Bone marrow (tissue), 2 donors: ENCODE measurements around the gene TMIGD3.

ENCODE experiments used
- DNase-seq, 2 donors: peaks; one replicate each; lab custom pipeline; 2025; lab: John Stamatoyannopoulos, UW

Gene TMIGD3

GRCh38 chr1:111446967-111447892, 56.2 kb downstream of the TMIGD3 start:
- no peak for DNase-seq

- no peak for DNase-seq
Observed at GRCh38 chr1:111446546-111446945, 56.9 kb downstream of the TMIGD3 start.

- no peak for DNase-seq
Observed at GRCh38 chr1:111444031-111444430, 59.4 kb downstream of the TMIGD3 start.

- DNase-seq: no peak
Observed at GRCh38 chr1:111442457-111442856, 61.0 kb downstream of the TMIGD3 start.

GRCh38 chr1:111441573-111442192, 61.8 kb downstream of the TMIGD3 start:
- no peak for DNase-seq

GRCh38 chr1:111439461-111440351, 63.7 kb downstream of the TMIGD3 start:
- no peak for DNase-seq

GRCh38 chr1:111436726-111437125, 66.7 kb downstream of the TMIGD3 start:
- no peak for DNase-seq
